ENCODE data around the gene FBXL4.

The FBXL4 gene

DNA sequence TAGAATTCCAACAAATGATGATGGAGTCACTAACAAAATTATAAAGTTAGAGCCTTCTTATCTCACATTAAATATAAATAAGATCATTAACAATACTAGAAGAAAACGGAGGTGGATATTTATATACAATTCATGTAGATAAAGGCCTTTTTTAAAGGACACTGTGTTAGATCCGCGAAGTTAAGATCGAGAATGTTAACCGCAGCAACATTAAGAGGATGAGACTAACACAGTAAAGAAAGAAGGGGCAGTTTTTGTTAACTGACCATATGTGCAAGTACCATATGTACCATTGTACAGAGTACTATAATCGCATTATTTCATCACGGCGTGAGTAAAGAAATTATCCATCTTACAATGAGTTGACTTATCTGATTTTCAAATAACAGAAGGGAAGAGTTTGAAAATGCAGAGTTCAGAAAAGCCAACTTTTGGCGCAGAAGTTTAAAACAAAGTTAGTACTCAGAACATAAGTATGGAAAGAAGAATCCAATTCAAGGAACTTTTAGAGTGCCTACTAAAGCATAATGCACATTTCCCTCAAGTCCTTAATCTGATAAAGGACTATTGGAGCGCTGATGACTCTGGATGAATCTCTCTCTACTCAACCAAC is 1.4 kb downstream of the FBXL4 start:
- peak overlapping the region; percentile 79 for H3K9ac ChIP-seq (ENCODE audit: low read length)
- no peaks in the 10 kb centered on the region for H3K36me3 ChIP-seq (ENCODE audit: control insufficient read depth, insufficient read depth, low read length)
- H3K27ac ChIP-seq (ENCODE audit: low read depth, low read length), result no peak overlapping the region
- H3K4me1 ChIP-seq (ENCODE audit: control insufficient read depth, insufficient read depth, low read length), result peaks cover 11% of the 10 kb centered on the region; the same call in 1 of the 2 replicates
- H3K4me3 ChIP-seq (ENCODE audit: low read depth, low read length), result peak overlapping the region; percentile 87
- peaks cover 6% of the 10 kb centered on the region; the same call in 1 of the 2 replicates for H3K9me3 ChIP-seq (ENCODE audit: control insufficient read depth, insufficient read depth, low read depth, low read length)
- no peaks in the 10 kb centered on the region for H3K27me3 ChIP-seq (ENCODE audit: control insufficient read depth, insufficient read depth, low read length)

DNA sequence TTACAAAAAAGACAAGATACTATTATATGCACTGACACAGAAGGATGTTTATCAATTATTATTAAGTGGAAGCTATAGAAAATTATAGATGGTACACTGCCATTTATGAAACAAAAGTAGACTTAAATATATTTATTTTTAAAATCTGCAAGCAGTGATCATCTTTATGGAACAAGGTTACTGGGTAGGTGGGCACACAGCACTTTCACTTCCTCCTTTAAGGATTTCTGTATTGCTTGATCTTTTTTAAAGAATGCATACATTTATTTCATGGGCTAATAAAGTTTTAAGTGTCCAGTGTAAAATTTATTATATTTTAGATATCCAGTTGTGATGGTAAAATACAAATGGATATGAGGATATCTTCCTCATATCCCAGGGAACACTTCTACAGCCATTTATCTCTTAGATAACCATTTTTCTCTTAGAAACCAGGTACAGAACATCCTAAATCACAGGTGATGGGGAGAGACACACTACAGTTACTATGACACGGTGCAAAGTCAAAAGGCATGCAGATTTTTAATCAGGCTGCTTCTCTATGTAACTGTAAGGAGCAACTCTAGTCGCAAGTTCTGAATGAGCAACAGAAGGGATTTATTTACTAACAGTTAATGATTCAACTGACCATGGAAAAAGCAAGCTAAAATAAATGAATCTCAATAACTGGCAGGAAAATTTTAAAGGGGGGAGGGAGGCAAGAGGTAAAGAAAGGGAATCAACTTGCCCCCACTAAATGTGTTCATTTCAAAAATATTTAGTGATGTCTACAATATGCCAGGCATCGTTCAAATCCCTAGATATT is 2.2 kb downstream of the FBXL4 start:
- H3K9ac ChIP-seq (ENCODE audit: low read length), result no peak overlapping the region
- peaks cover 11% of the 10 kb centered on the region; the same call in 1 of the 2 replicates for H3K4me1 ChIP-seq (ENCODE audit: control insufficient read depth, insufficient read depth, low read length)
- H3K9me3 ChIP-seq (ENCODE audit: control insufficient read depth, insufficient read depth, low read depth, low read length), result peaks cover 8% of the 10 kb centered on the region; the same call in 1 of the 2 replicates
- no peak overlapping the region for H3K27ac ChIP-seq (ENCODE audit: low read depth, low read length)
- H3K27me3 ChIP-seq (ENCODE audit: control insufficient read depth, insufficient read depth, low read length), result no peaks in the 10 kb centered on the region
- no peak overlapping the region for H3K4me3 ChIP-seq (ENCODE audit: low read depth, low read length)
- no peaks in the 10 kb centered on the region for H3K36me3 ChIP-seq (ENCODE audit: control insufficient read depth, insufficient read depth, low read length)

DNA sequence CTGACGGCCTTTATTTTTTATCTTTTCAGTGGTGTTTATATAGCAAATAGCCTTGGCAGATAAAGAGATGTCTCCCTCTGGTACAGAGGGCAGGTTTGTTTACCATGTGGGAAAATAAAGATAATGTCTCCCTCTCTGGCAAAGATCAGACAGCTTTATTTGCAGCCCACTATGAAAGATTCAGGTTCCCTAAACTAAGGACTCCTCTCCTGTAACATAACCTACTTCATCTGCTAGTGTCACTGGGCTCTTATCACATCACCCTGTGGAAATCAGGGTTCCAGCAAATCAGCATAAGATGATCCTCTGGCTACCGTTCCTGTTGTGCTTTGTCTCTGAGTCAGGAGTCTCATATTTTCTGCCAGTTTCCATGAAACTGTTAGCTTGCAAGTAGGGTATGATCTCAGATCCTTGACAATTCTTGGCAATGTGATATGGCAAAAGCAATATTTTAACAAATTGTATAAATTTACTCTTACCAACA is 3.1 kb downstream of the FBXL4 start:
- Histone ChIP-seq H3K4me1 (ENCODE audit: control insufficient read depth, insufficient read depth, low read length) (peaks cover 11% of the 10 kb centered on the region; the same call in 1 of the 2 replicates), H3K27ac (ENCODE audit: low read depth, low read length) (no peak overlapping the region)

GRCh38 chr6:98944168-98944567 is 3.6 kb downstream of the FBXL4 start:
- Histone ChIP-seq H3K4me3 (ENCODE audit: low read depth, low read length) (no peak overlapping the region), H3K9me3 (ENCODE audit: control insufficient read depth, insufficient read depth, low read depth, low read length) (peaks cover 19% of the 10 kb centered on the region; the same call in 1 of the 2 replicates), H3K27me3 (ENCODE audit: control insufficient read depth, insufficient read depth, low read length) (no peaks in the 10 kb centered on the region), H3K36me3 (ENCODE audit: control insufficient read depth, insufficient read depth, low read length) (no peaks in the 10 kb centered on the region), H3K27ac (ENCODE audit: low read depth, low read length) (no peak overlapping the region), H3K9ac (ENCODE audit: low read length) (no peak overlapping the region), H3K4me1 (ENCODE audit: control insufficient read depth, insufficient read depth, low read length) (peaks cover 11% of the 10 kb centered on the region; the same call in 1 of the 2 replicates)

More for the DNA sequence above, 3.1 kb downstream of the FBXL4 start:
- Histone ChIP-seq H3K4me3 (ENCODE audit: low read depth, low read length) (no peak overlapping the region), H3K9me3 (ENCODE audit: control insufficient read depth, insufficient read depth, low read depth, low read length) (peaks cover 15% of the 10 kb centered on the region; the same call in 1 of the 2 replicates), H3K36me3 (ENCODE audit: control insufficient read depth, insufficient read depth, low read length) (no peaks in the 10 kb centered on the region), H3K27me3 (ENCODE audit: control insufficient read depth, insufficient read depth, low read length) (no peaks in the 10 kb centered on the region), H3K9ac (ENCODE audit: low read length) (no peak overlapping the region)

DNA sequence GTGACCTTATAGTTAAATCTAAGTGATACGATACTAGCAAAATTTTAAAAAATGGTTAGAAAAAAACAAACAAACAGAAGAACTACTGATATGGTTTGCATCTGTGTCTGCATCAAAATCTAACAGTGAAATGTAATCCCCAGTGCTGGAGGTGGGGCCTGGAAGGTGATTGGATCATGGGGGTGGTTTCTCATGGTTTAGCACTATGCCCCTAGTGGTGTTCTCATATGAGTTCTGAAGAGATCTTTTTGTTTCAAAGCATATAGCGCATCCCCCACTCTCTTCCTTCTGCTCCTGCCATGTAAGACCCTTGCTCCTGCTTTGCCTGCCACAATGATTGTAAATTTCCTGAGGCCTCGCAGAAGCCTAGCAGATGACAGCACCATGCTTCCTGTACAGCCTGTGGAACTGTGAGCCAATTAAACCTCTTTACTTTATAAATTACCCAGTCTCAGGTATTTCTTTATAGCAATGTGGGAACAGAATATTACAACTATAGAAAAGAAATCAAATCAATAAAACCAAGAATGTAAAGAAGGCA is 5.4 kb downstream of the FBXL4 start:
- peaks cover 11% of the 10 kb centered on the region; the same call in 1 of the 2 replicates for H3K4me1 ChIP-seq (ENCODE audit: control insufficient read depth, insufficient read depth, low read length)
- no peak overlapping the region for H3K9ac ChIP-seq (ENCODE audit: low read length)
- no peaks in the 10 kb centered on the region for H3K27me3 ChIP-seq (ENCODE audit: control insufficient read depth, insufficient read depth, low read length)
- no peak overlapping the region for H3K4me3 ChIP-seq (ENCODE audit: low read depth, low read length)
- H3K36me3 ChIP-seq (ENCODE audit: control insufficient read depth, insufficient read depth, low read length), result no peaks in the 10 kb centered on the region
- H3K9me3 ChIP-seq (ENCODE audit: control insufficient read depth, insufficient read depth, low read depth, low read length), result peaks cover 21% of the 10 kb centered on the region; the same call in 1 of the 2 replicates
- H3K27ac ChIP-seq (ENCODE audit: low read depth, low read length), result no peak overlapping the region

- peaks cover 3% of the 10 kb centered on the region; the same call in 1 of the 2 replicates for H3K4me1 ChIP-seq (ENCODE audit: control insufficient read depth, insufficient read depth, low read length)
- H3K9ac ChIP-seq (ENCODE audit: low read length), result no peak overlapping the region
- peaks cover 21% of the 10 kb centered on the region; the same call in 1 of the 2 replicates for H3K9me3 ChIP-seq (ENCODE audit: control insufficient read depth, insufficient read depth, low read depth, low read length)
- H3K36me3 ChIP-seq (ENCODE audit: control insufficient read depth, insufficient read depth, low read length), result no peaks in the 10 kb centered on the region
- H3K4me3 ChIP-seq (ENCODE audit: low read depth, low read length), result no peak overlapping the region
- no peaks in the 10 kb centered on the region for H3K27me3 ChIP-seq (ENCODE audit: control insufficient read depth, insufficient read depth, low read length)
- H3K27ac ChIP-seq (ENCODE audit: low read depth, low read length), result no peak overlapping the region
Measured at GRCh38 chr6:98941319-98941718, 6.4 kb downstream of the FBXL4 start.

DNA sequence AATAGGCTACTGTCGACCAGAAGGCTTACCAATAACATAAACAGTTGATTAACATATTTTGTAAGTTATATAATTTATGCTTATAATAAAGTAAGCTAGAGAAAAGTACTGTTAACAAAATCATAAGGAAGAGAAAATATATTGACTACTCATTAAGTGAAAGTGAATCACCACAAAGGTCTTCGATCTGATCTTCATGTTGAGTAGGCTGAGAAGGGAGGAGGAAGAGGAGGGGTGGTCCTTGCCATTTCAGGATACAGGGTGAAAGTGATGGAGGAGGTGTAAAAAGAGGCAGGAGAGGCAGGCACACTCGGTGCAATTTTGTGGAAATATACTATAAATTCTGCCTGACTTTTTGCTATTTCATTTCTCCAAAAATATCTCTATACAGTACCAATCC is 10.4 kb downstream of the FBXL4 start:
- Histone ChIP-seq H3K27me3 (ENCODE audit: control insufficient read depth, insufficient read depth, low read length) (no peaks in the 10 kb centered on the region), H3K9me3 (ENCODE audit: control insufficient read depth, insufficient read depth, low read depth, low read length) (peaks cover 19% of the 10 kb centered on the region; the same call in 1 of the 2 replicates)

DNA sequence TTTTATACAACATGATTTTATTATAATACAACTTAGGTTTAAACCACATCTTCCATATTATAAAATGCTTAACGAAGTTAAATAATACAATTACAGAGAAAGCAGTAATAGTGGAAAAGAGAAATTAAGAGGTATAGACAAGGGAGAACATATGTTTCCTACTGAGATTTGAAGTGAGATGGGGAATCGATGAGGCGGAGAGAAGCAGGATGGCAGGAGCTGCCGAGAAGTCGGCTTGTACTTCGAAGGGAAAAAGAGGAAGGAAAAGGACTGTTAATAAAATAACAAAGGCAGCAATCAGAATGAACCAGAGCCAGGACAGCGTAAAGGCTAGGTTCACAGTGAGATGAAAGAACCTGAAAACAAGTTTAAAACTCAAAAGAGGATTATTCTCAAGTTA is 15.4 kb downstream of the FBXL4 start:
- Histone ChIP-seq H3K9me3 (ENCODE audit: control insufficient read depth, insufficient read depth, low read depth, low read length) (no peaks in the 10 kb centered on the region), H3K9ac (ENCODE audit: low read length) (no peak overlapping the region), H3K27me3 (ENCODE audit: control insufficient read depth, insufficient read depth, low read length) (no peaks in the 10 kb centered on the region), H3K4me3 (ENCODE audit: low read depth, low read length) (no peak overlapping the region), H3K36me3 (ENCODE audit: control insufficient read depth, insufficient read depth, low read length) (no peaks in the 10 kb centered on the region; the same call in 1 of the 2 replicates), H3K4me1 (ENCODE audit: control insufficient read depth, insufficient read depth, low read length) (peaks cover 13% of the 10 kb centered on the region), H3K27ac (ENCODE audit: low read depth, low read length) (no peak overlapping the region)

More for the DNA sequence above, 10.4 kb downstream of the FBXL4 start:
- H3K36me3 ChIP-seq (ENCODE audit: control insufficient read depth, insufficient read depth, low read length), result no peaks in the 10 kb centered on the region
- H3K4me1 ChIP-seq (ENCODE audit: control insufficient read depth, insufficient read depth, low read length), result peaks cover 10% of the 10 kb centered on the region
- H3K9ac ChIP-seq (ENCODE audit: low read length), result no peak overlapping the region
- H3K27ac ChIP-seq (ENCODE audit: low read depth, low read length), result no peak overlapping the region
- H3K4me3 ChIP-seq (ENCODE audit: low read depth, low read length), result no peak overlapping the region

- Histone ChIP-seq H3K9me3 (ENCODE audit: control insufficient read depth, insufficient read depth, low read depth, low read length) (no peaks in the 10 kb centered on the region), H3K27ac (ENCODE audit: low read depth, low read length) (no peak overlapping the region), H3K36me3 (ENCODE audit: control insufficient read depth, insufficient read depth, low read length) (no peaks in the 10 kb centered on the region; the same call in 1 of the 2 replicates), H3K4me3 (ENCODE audit: low read depth, low read length) (no peak overlapping the region), H3K27me3 (ENCODE audit: control insufficient read depth, insufficient read depth, low read length) (no peaks in the 10 kb centered on the region), H3K4me1 (ENCODE audit: control insufficient read depth, insufficient read depth, low read length) (peaks cover 13% of the 10 kb centered on the region), H3K9ac (ENCODE audit: low read length) (no peak overlapping the region)
Measured at GRCh38 chr6:98931696-98932095, 16.1 kb downstream of the FBXL4 start.

GRCh38 chr6:98929498-98930060 is 18.2 kb downstream of the FBXL4 start:
- Histone ChIP-seq H3K4me3 (ENCODE audit: low read depth, low read length) (no peak overlapping the region), H3K9ac (ENCODE audit: low read length) (no peak overlapping the region), H3K27ac (ENCODE audit: low read depth, low read length) (no peak overlapping the region), H3K27me3 (ENCODE audit: control insufficient read depth, insufficient read depth, low read length) (no peaks in the 10 kb centered on the region), H3K4me1 (ENCODE audit: control insufficient read depth, insufficient read depth, low read length) (peaks cover 24% of the 10 kb centered on the region), H3K9me3 (ENCODE audit: control insufficient read depth, insufficient read depth, low read depth, low read length) (no peaks in the 10 kb centered on the region), H3K36me3 (ENCODE audit: control insufficient read depth, insufficient read depth, low read length) (no peaks in the 10 kb centered on the region; the same call in 1 of the 2 replicates)
